Astrocyte (in vitro differentiated cells and primary cell): Measurements from ENCODE around the gene MGAT5.

Experiments used
- CTCF ChIP-seq: IDR thresholded peaks from 2 replicates; pipeline ENCODE4 v1.5.1; 2011; ENCODE audit warnings: low read depth, mild to moderate bottlenecking, inconsistent platforms, low read length, moderate library complexity; ENCODE audit not compliant: insufficient read depth
- EZH2 ChIP-seq: IDR thresholded peaks from 2 replicates; pipeline ENCODE4 v1.6.1; 2012; ENCODE audit warnings: mild to moderate bottlenecking, low read length, inconsistent platforms; ENCODE audit not compliant: insufficient read depth

DNA sequence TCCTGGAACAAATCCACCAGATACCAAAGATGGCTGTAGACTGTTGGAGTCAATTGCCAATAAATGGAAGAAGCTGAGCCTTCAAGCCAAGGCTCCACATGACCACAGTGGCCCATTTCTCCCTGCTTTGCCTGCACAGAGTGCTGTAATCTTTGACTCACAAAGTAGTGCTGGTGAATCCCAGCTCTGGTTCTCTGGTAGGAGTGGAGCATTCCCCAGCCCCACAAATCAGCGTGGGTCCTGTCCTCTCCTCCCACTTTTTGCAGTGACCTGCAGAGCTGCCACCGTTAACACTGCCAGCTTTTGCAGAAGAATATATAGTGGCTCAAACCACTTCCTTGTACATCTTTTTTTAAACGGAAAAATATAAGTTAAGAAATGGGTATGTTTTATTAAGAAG is 93.9 kb downstream of the MGAT5 start:
- TF ChIP-seq EZH2 (no peak), CTCF (no peak)
